Measurements from ENCODE around the gene CAVIN4. TPM values are rescaled to one million over a fixed set of nuclear protein-coding genes. Genes with fewer than 3 reads are reported as not detected.

The CAVIN4 gene
- total and polyA plus RNA-seq, 2 experiments from 2014 or later: 3.0 to 6.0 TPM

DNA sequence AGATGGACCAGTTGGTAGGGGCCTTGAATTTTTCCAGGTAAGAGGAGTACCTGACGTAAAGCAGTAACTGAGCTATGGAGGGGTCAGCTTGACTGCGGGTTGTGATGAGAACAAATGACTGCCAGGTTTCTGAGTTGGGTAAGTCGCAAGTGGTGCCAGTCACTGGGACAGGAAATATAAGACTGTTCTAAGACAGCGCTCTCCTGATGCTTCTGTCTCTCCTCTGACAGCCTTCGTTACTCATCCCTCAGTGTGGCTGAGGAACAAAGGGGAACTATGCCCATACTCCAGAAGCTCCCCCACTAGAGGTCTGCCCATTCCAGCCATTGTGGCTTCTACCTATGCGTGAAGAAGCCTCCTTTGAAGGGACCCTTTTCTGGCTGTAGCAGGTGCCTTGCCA, 13.3 kb downstream of the CAVIN4 start:
- no peak overlapping the region for H3K4me3 Mint-ChIP-seq
- H3K4me1 Mint-ChIP-seq: peaks cover 10% of the 10 kb centered on the region
- ATAC-seq: peak; percentile 12; the same call in 1 of the 3 replicates

More for the DNA sequence above, 13.3 kb downstream of the CAVIN4 start:
- H3K36me3 Mint-ChIP-seq (ENCODE audit: low read depth): peaks cover 11% of the 10 kb centered on the region; the same call in 2 of the 3 replicates
- DNase-seq (ENCODE audit: low spot score): no peak
- Histone ChIP-seq H3K36me3 (ENCODE audit: insufficient read depth) (peaks cover 2% of the 10 kb centered on the region; the same call in 1 of the 2 replicates), H3K27ac (ENCODE audit: low read depth) (no peak overlapping the region), H2AFZ (no peak overlapping the region), H3K27me3 (ENCODE audit: insufficient read depth) (no peaks in the 10 kb centered on the region), H3K4me3 (no peak overlapping the region), H3K79me2 (replicated peaks; ENCODE audit: insufficient read depth) (no peaks in the 10 kb centered on the region), H3K9me2 (ENCODE audit: insufficient read depth) (no peaks in the 10 kb centered on the region), H4K20me1 (replicated peaks; ENCODE audit: insufficient read depth) (no peaks in the 10 kb centered on the region), H3F3A (replicated peaks; ENCODE audit: low read depth) (no peaks in the 10 kb centered on the region), H3K4me1 (ENCODE audit: insufficient read depth) (no peaks in the 10 kb centered on the region), H3K4me2 (no peak overlapping the region)
- H3K27ac Mint-ChIP-seq: no peak overlapping the region
- TF ChIP-seq, protein P1, sequence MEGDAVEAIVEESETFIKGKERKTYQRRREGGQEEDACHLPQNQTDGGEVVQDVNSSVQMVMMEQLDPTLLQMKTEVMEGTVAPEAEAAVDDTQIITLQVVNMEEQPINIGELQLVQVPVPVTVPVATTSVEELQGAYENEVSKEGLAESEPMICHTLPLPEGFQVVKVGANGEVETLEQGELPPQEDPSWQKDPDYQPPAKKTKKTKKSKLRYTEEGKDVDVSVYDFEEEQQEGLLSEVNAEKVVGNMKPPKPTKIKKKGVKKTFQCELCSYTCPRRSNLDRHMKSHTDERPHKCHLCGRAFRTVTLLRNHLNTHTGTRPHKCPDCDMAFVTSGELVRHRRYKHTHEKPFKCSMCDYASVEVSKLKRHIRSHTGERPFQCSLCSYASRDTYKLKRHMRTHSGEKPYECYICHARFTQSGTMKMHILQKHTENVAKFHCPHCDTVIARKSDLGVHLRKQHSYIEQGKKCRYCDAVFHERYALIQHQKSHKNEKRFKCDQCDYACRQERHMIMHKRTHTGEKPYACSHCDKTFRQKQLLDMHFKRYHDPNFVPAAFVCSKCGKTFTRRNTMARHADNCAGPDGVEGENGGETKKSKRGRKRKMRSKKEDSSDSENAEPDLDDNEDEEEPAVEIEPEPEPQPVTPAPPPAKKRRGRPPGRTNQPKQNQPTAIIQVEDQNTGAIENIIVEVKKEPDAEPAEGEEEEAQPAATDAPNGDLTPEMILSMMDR (conservative IDR thresholded peaks at IDR 0.05; ENCODE audit: low read depth in 2 of 2): no peak
- TF ChIP-seq NANOG (IDR thresholded peaks at IDR 0.05; ENCODE audit: borderline replicate concordance) (no peak), STAT1 (IDR thresholded peaks at IDR 0.05; ENCODE audit: unreplicated experiment) (no peak), ETS1 (IDR thresholded peaks at IDR 0.05) (no peak), ZNF114 (CRISPR knock-in tag; IDR thresholded peaks at IDR 0.05) (no peak), ZNF331 (CRISPR knock-in tag; IDR thresholded peaks at IDR 0.05; ENCODE audit: low read depth) (no peak), ZNF462 (CRISPR knock-in tag; IDR thresholded peaks at IDR 0.05) (no peak), JUNB (IDR thresholded peaks at IDR 0.05; ENCODE audit: unreplicated experiment) (no peak), EZH2phosphoT487 (IDR thresholded peaks at IDR 0.05; ENCODE audit: unreplicated experiment) (no peak)
- H3K9me3 Mint-ChIP-seq: peaks cover 3% of the 10 kb centered on the region; the same call in 1 of the 3 replicates
- H3K27me3 Mint-ChIP-seq (ENCODE audit: insufficient read depth, low read depth, poor library complexity): peaks cover 6% of the 10 kb centered on the region
